HepG2 (cell line): ENCODE results near the gene SERPINB6. TPM values are rescaled to one million over a fixed set of nuclear protein-coding genes. Genes with fewer than 3 reads are reported as not detected.

Source experiments
- ARID2 ChIP-seq: sonication (generic); formaldehyde crosslinking; IDR thresholded peaks from 2 replicates; pipeline ENCODE4 v1.8.1; 2022; ENCODE audit warnings: mild to moderate bottlenecking, missing genetic modification reagents, borderline replicate concordance
- CBX1 ChIP-seq: IDR thresholded peaks from one replicate; pipeline ENCODE4 v1.6.1; 2016; ENCODE audit warnings: antibody characterized with exemption, low read depth
- CREB3 ChIP-seq: sonication (generic); formaldehyde crosslinking; IDR thresholded peaks from 2 replicates; pipeline ENCODE4 v1.5.0; 2020; ENCODE audit warnings: missing genetic modification reagents
- ELF1 ChIP-seq: sonication (generic); formaldehyde crosslinking; IDR thresholded peaks from 2 replicates; pipeline ENCODE4 v1.4.0; 2020; ENCODE audit warnings: missing genetic modification reagents
- ETS1 ChIP-seq: sonication (generic); formaldehyde crosslinking; IDR thresholded peaks from 2 replicates; pipeline ENCODE4 v1.4.0; 2020; ENCODE audit warnings: missing genetic modification reagents
- GABPA ChIP-seq, 2 experiments: IDR thresholded peaks; 2 replicates each; pipeline ENCODE4 v1.6.1; 2011 to 2016; ENCODE audit warnings: low read depth in 2 of 2, low read length in 1 of 2, missing biosample characterization in 1 of 2, missing genetic modification characterization in 1 of 2
- GFI1 ChIP-seq: sonication (generic); formaldehyde crosslinking; IDR thresholded peaks from 2 replicates; pipeline ENCODE4 v1.5.0; 2020; ENCODE audit warnings: missing genetic modification reagents, mild to moderate bottlenecking, borderline replicate concordance
- HOXA9 ChIP-seq: sonication (generic); formaldehyde crosslinking; IDR thresholded peaks from 2 replicates; pipeline ENCODE4 v1.8.1; 2022; ENCODE audit warnings: missing genetic modification reagents, mild to moderate bottlenecking, moderate library complexity, borderline replicate concordance
- KDM5A ChIP-seq: fragments of 200-600 bp; sonication (generic); IDR thresholded peaks from 2 replicates; pipeline ENCODE4 v1.7.0; 2018; ENCODE audit warnings: antibody characterized with exemption, mild to moderate bottlenecking, low read length, borderline replicate concordance
- MIER3 ChIP-seq: IDR thresholded peaks from 2 replicates; pipeline ENCODE4 v1.6.1; 2016; ENCODE audit warnings: missing compliant biosample characterization, borderline replicate concordance
- PHB2 ChIP-seq: fragments of 450-650 bp; IDR thresholded peaks from 2 replicates; pipeline ENCODE4 v1.6.1; 2018; ENCODE audit not compliant: partially characterized antibody
- PHF21A ChIP-seq: sonication (generic); formaldehyde crosslinking; IDR thresholded peaks from 2 replicates; pipeline ENCODE4 v1.5.0; 2020; ENCODE audit warnings: mild to moderate bottlenecking, missing genetic modification reagents
- RFX3 ChIP-seq: IDR thresholded peaks from 2 replicates; pipeline ENCODE4 v1.6.1; 2016; ENCODE audit warnings: missing biosample characterization, missing genetic modification reagents
- RXRB ChIP-seq: IDR thresholded peaks from 2 replicates; pipeline ENCODE4 v1.6.1; 2016; ENCODE audit warnings: borderline replicate concordance, missing genetic modification reagents, missing compliant biosample characterization
- SRY ChIP-seq: sonication (generic); formaldehyde crosslinking; IDR thresholded peaks from 2 replicates; pipeline ENCODE4 v1.8.0; 2022; ENCODE audit warnings: mild to moderate bottlenecking, missing genetic modification reagents
- TARDBP ChIP-seq: sonication (generic); formaldehyde crosslinking; IDR thresholded peaks from 2 replicates; pipeline ENCODE4 v1.8.0; 2022; ENCODE audit warnings: mild to moderate bottlenecking, missing genetic modification reagents
- ZFP41 ChIP-seq: sonication (generic); formaldehyde crosslinking; IDR thresholded peaks from 2 replicates; pipeline ENCODE4 v1.4.0; 2020; ENCODE audit warnings: mild to moderate bottlenecking, missing genetic modification reagents, borderline replicate concordance
- ZFY ChIP-seq: sonication (generic); formaldehyde crosslinking; IDR thresholded peaks from 2 replicates; pipeline ENCODE4 v1.4.0; 2020; ENCODE audit warnings: missing genetic modification reagents
- ZHX1 ChIP-seq: sonication (generic); formaldehyde crosslinking; IDR thresholded peaks from 2 replicates; pipeline ENCODE4 v1.8.1; 2022; ENCODE audit warnings: low read depth, mild to moderate bottlenecking, missing genetic modification reagents
- ZNF234 ChIP-seq: sonication (generic); formaldehyde crosslinking; conservative IDR thresholded peaks from 2 replicates; pipeline ENCODE4 v1.5.1; 2020; ENCODE audit warnings: mild to moderate bottlenecking, missing genetic modification reagents
- ZNF30 ChIP-seq: sonication (generic); formaldehyde crosslinking; IDR thresholded peaks from 2 replicates; pipeline ENCODE4 v1.5.0; 2020; ENCODE audit warnings: mild to moderate bottlenecking, missing genetic modification reagents
- ZNF367 ChIP-seq: sonication (generic); formaldehyde crosslinking; IDR thresholded peaks from 2 replicates; pipeline ENCODE4 v1.4.0; 2020; ENCODE audit warnings: missing genetic modification reagents, borderline replicate concordance
- ZSCAN5A ChIP-seq: sonication (generic); formaldehyde crosslinking; IDR thresholded peaks from 2 replicates; pipeline ENCODE4 v1.8.0; 2022; ENCODE audit warnings: mild to moderate bottlenecking, missing genetic modification reagents, borderline replicate concordance
- polyA plus RNA-seq, 8 experiments: library from polyadenylated mRNA; depleted of rRNA in 3 of 8; stranded (reverse) in 7 of 8; unstranded in 1 of 8; fragments of >200 nt; fragmentation: Illumina TruSeq in 4 of 8; extraction: Trizol in 4 of 8; gene quantifications; 2 replicates each; pipeline versions ENCODE4 v1.2.1 to v1.2.3, GENCODE V29; 2011 to 2016; ENCODE audit warnings: low read depth in 4 of 8, missing spikeins in 1 of 8, mixed read lengths in 1 of 8; ENCODE audit not compliant: insufficient read depth in 1 of 8
- total RNA-seq, 5 experiments: library from RNA; depleted of rRNA; stranded (reverse); fragments of >200 nt; fragmentation: Illumina TruSeq; extraction: Trizol; gene quantifications; 2 replicates each; pipeline ENCODE4 v1.2.3, GENCODE V29; 2016; ENCODE audit warnings: low read depth in 1 of 5

The SERPINB6 gene
- total and polyA plus RNA-seq, 2 of the 13 experiments (the other 11 are each of a cell fraction or from before 2014, with no cell fraction given): 38.2 to 61.3 TPM

GRCh38 chr6:2988426-2989331 is 17.3 kb upstream of the SERPINB6 start (continued):
- TF ChIP-seq RXRB (CRISPR knock-in tag) (peak; percentile 73; the same call in 1 of the 2 replicates), ZHX1 (CRISPR knock-in tag) (peak; percentile 38), HOXA9 (CRISPR knock-in tag) (0 out of 2 replicates have a peak, but pooled peaks have one; percentile 51), ZFY (CRISPR knock-in tag) (peak; percentile 67; the same call in 1 of the 2 replicates), PHF21A (CRISPR knock-in tag) (peak; percentile 81), SRY (peak; percentile 70; the same call in 1 of the 2 replicates), TARDBP (CRISPR knock-in tag) (peak; percentile 57; the same call in 1 of the 2 replicates), CREB3 (CRISPR knock-in tag) (no peak), RFX3 (no peak), ETS1 (no peak), CBX1 (peak; percentile 81), ZSCAN5A (CRISPR knock-in tag) (peak; percentile 88; the same call in 1 of the 2 replicates), ZFP41 (peak; percentile 79), ARID2 (CRISPR knock-in tag) (peak; percentile 93), MIER3 (CRISPR knock-in tag) (peak; percentile 27; the same call in 1 of the 2 replicates), ELF1 (CRISPR knock-in tag) (no peak), ZNF30 (CRISPR knock-in tag) (no peak), PHB2 (no peak), GFI1 (CRISPR knock-in tag) (peak; percentile 55; the same call in 1 of the 2 replicates), ZNF234 (peak; percentile 90; the same call in 1 of the 2 replicates), GABPA (IDR thresholded peaks at IDR 0.05; ENCODE audit: low read depth, low read length) (no peak), GABPA (CRISPR knock-in tag; IDR thresholded peaks at IDR 0.05; ENCODE audit: low read depth) (peak; percentile 37), ZNF367 (peak; percentile 42; the same call in 1 of the 2 replicates), KDM5A (no peak)
